ELF-1 (cell line): ENCODE measurements around the gene ASIC2.
A peak's percentile ranks its signal among the peaks of the same experiment; 100 is the strongest.

Source experiments
- DNase-seq: peaks from one replicate; pipeline ENCODE4 v3.0.0-alpha.2; 2016; ENCODE audit warnings: low read depth, low spot score

ASIC2 gene

GRCh38 chr17:33116021-33116551, 177.0 kb downstream of the ASIC2 start:
- no peak for DNase-seq

DNA sequence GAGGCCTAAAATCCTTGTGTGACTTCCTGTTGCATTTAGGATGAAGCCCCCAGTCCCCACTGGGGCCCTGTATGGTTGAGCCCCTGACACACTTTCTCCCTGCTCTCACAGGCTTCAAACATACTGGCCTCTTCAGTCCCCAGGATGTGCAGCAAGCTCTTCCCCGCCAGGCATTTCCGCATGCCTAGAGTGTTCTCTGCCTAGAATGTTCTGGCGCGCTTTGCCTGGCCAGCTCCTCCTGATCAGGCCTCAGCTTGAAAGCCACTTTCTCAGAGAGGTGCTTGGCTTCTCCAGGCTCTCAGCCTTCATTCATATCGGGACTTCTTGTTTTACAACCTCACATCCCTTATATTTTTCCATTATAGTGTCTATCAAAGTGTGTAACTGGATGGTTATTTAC, 177.7 kb downstream of the ASIC2 start:
- DNase-seq = no peak

GRCh38 chr17:33113991-33114370, 179.1 kb downstream of the ASIC2 start:
- no peak for DNase-seq

GRCh38 chr17:33113276-33113990, 179.7 kb downstream of the ASIC2 start:
- DNase-seq = peak; percentile 19

DNA sequence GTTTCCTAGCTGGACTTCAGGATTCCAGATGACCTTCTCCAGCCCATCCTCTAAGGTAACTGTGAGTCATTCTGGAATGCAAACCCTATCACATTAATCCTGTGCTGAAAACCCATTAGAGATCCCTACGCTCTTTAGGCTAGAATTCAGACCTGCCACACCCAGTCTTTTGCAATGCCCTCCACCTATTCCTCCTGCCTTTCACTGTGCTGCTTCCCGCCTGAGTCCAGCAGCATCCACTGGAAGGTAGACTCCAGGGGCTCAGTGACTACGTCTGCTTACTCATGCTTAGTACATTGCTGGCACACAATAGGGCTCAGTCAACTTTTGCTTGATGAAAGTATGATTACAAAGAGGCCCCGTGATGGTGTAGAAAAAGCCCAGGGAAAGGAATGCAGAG, 180.3 kb downstream of the ASIC2 start:
- peak; percentile 22 for DNase-seq

DNA sequence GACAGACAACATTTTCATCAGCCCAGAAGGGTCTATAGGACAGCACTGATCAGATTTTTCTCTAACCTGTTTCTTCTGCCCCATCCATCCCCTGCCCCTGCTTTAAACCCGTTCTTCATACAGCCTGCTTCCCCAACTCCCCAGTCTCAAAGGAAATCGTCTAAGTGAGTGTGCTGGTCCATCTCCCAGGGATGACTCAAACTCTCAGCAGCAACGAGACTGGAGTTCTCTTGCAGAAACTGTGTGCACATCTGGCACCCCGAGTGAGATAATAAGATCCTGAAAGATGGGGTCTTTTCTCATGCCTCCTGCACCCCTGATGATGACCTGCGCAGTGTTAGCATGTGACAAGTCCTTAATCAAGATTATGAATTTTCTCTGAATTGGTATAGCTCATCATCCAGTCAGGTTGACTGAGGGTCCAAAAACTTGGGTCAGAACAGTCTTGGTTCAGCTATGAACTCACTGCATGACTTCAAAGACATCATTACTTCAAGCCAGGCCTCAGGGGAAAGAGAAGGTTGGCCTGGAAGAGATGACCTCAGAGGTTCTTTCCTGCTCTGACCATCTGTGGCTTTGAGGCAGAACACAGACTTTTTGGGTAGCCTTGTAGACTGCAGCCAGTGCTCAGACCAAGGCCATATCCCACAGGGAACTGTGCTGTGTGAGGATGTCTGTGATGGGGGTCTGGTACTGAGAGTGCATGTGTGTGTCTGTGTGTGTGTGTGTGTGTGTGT, 183.6 kb downstream of the ASIC2 start:
- no peak for DNase-seq

- no peak for DNase-seq
Measured at GRCh38 chr17:33106525-33107165, 186.4 kb downstream of the ASIC2 start.

- no peak for DNase-seq
Measured at GRCh38 chr17:33105911-33106310, 187.2 kb downstream of the ASIC2 start.

- DNase-seq = no peak
Measured at GRCh38 chr17:33099906-33100305, 193.2 kb downstream of the ASIC2 start.

DNA sequence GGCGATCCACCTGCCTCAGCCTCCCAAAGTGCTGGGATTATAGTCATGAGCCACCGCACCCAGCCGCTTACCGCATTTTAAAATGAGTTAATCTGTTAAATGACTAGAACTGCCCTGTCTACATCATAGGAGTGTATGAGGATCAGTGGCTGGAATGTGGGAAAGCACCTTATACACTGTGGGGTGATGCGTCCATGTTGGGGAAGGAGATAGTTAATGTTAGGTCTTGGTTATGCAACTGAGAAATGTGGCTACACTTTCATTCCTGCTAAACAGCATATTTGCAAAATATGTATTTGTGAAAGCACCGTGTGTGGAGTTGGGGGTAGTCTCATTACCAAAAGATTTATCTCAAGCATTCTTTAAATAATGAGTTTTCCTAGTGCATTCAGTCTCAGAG, 193.8 kb downstream of the ASIC2 start:
- DNase-seq = no peak

DNA sequence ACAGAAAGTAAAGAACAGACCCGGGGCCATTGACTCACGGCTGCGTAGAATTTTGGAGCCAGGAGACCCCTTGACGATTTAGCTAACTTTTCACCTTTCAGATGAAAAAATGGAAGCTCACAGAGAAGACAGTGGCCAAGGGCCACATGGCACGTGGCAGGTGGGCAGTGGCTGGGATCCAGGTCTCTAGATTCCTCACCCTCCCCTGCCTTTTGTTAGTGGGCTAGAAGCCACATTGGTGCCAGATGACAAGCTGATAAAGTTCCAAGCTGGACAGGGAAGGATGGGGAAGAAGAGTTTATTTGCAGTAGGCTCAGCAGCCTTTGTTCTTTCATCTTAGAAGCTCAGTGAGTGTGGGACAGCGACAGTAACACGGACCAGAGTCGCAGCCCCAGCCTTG, 195.7 kb downstream of the ASIC2 start:
- no peak for DNase-seq

GRCh38 chr17:33096161-33096560, 196.9 kb downstream of the ASIC2 start:
- DNase-seq = no peak

DNA sequence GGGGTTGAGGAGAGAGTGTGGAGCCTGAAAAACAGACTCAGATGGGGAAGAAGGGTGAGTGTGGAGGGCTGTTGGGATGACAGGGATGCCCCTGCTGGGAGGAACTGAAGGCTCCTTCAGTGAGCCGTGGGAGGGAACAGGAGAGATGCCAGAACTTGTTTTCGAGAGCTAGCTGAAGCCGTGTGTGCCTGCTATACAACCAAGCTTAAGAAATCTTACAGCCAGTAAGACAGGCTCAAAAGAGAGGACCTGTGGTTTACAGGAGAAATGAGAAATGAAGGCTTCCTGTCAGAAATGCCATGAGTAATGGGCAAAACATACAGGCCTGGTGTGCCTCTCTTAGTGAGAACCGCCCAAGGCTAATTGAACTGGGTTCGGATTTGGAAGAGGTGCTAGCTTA, 201.8 kb downstream of the ASIC2 start:
- DNase-seq = no peak

GRCh38 chr17:33090806-33091205, 202.3 kb downstream of the ASIC2 start:
- no peak for DNase-seq

DNA sequence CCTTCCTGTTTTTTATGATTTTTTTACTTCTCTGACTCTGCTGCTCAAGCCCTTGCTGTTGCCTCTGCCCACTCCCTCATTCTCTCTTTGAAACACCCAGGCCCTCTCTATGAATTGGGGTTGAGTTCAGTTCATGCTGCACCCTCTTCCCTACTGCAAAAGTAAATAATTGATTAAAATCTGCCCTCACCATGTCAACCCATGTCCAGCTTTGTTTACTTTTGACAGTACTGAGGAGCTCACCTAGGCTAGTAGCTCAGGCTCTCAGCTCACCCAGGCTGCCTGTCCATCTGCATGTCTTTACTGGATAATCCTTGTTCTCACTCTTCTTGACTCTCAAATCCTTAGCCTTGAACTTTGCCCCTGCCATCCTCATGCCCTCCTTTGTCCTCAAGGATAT, 206.2 kb downstream of the ASIC2 start:
- DNase-seq = no peak

DNA sequence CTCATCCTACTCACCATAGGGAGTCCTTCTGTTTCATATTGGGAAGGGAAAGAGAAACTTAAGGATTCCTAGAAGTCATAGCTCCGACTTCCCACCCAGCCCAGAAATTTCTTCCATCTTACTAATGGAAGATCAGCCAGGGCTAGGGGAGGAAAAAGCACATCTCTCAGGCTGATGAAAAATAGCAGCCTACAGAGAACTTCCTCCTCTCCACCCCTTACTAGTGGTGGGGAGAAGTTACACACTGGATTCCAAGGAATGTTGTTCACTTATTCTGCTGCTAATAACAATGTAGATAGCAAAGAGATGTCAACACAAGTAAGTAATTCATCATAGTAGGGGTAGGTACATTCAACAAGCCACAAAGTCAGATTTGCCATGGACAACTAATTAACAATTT, 207.1 kb downstream of the ASIC2 start:
- DNase-seq = no peak

DNA sequence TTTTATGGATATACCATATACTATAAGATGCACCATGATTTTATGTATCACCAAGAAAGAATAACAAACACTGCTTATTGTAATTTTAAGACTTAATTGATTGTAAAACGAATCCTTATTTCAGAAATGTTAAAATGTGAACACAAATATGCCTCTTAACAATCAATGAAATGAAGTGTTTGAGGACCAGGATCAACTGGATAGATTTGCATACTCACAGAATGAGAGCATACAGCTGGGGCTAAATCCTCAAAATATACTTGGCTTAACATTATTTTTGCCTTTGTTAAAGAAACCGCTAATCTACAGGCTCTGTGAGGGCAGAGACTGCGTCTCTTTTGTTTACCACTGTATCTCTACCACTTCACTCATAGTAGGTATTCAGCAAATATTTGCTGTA, 207.8 kb downstream of the ASIC2 start:
- DNase-seq = no peak

DNA sequence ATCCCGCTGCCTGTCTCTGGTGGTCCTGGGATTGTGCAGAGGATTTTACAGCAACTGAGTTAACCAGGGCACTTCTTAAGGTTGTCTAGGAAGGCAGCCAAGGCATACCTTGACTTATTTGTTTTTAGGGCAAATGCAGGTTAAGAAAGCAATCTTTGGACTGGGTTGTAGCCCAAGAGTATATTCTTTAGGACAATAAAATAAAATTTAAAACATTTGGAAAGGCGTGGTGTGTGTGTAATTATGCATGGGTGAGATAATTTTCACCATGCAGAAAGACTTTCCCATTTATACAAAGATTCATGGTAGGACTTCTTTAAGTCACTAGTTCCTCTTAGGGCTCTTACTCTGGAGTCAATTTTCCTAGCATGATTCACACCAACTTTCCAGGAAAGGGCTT, 208.3 kb downstream of the ASIC2 start:
- no peak for DNase-seq

DNA sequence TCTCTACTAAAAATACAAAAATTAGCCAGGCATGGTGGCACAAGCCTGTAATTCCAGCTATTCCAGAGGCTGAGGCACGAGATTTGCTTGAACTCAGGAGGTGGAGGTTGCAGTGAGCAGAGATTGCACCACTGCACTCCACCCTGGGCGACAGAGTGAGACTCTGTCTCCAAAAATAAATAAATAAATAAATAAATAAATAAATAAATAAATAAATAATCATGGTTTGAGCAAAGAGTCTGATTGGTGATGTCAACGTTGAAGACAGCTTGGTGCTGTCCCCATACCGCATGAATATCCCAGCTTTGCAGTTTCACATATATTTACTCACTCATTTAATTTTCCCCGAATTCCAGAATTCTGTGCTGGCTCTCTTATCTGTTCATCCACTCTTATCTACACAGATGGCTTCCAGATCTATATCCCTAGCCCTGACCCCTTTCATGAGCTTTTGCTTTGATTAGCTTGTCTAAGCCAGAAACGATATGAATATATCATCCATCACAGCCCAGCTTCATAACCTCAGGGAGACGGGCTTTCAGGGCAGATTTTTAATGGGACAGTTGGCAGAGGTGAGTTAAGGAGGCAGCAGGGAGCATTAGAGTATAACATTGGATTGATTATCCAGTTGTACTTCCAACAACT, 210.4 kb downstream of the ASIC2 start:
- no peak for DNase-seq

DNA sequence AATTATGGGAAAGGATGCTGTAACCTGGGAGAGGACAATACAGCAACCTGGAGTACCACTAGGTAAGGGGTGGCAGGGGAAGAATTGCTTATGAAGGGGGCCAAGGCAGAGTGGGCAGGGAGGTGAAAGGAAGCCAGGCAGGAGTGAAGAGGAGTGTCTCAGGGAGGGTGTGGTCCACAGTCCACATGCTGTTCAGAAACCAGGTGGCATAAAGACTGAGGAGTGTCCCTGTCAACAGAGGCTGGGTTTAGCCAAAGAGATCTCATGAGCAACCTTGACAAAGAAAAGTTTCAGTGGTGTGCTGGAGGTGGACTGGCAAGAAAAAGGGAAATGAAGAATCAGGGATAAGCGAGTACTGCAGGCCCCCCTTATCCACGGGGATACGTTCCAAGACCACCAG, 213.0 kb downstream of the ASIC2 start:
- DNase-seq = no peak

GRCh38 chr17:33079201-33079600, 213.9 kb downstream of the ASIC2 start:
- DNase-seq = no peak

GRCh38 chr17:33076979-33077378, 216.1 kb downstream of the ASIC2 start:
- DNase-seq = no peak
